GM23338 (cell line): ENCODE data around the gene KLK13. TPM values are rescaled to one million over a fixed set of nuclear protein-coding genes. Genes with fewer than 3 reads are reported as not detected.

Source experiments
- ATAC-seq: fragments of 200-7000 bp; cut with Tn5 transposase; 3 replicates; pipeline ENCODE4 v1.9.1; 2020
- DNase-seq: peaks from one replicate; pipeline ENCODE4 v3.0.0-alpha.2; 2015; ENCODE audit warnings: low spot score
- H2AFZ ChIP-seq: fragments of 200-600 bp; sonication (generic); 2 replicates; pipeline ENCODE4 v1.8.0; 2016; ENCODE audit warnings: antibody characterized with exemption, mild to moderate bottlenecking, moderate library complexity
- H3F3A ChIP-seq: fragments of 200-600 bp; sonication (generic); replicated peaks from 2 replicates; pipeline ENCODE4 v1.8.0; 2017; ENCODE audit warnings: antibody characterized with exemption, mixed run types, low read depth
- H3K27ac ChIP-seq: fragments of 200-600 bp; sonication (generic); 2 replicates; pipeline ENCODE4 v1.6.1; 2016; ENCODE audit warnings: low read depth
- H3K27me3 ChIP-seq: fragments of 200-600 bp; sonication (generic); 2 replicates; pipeline ENCODE4 v1.8.0; 2016; ENCODE audit warnings: mild to moderate bottlenecking, mixed run types, moderate library complexity; ENCODE audit not compliant: insufficient read depth
- H3K36me3 ChIP-seq: fragments of 200-600 bp; sonication (generic); 2 replicates; pipeline ENCODE4 v1.8.0; 2016; ENCODE audit warnings: mild to moderate bottlenecking; ENCODE audit not compliant: insufficient read depth
- H3K4me1 ChIP-seq: fragments of 200-600 bp; sonication (generic); 2 replicates; pipeline ENCODE4 v1.8.0; 2016; ENCODE audit warnings: mild to moderate bottlenecking, moderate library complexity; ENCODE audit not compliant: insufficient read depth
- H3K4me2 ChIP-seq: fragments of 200-600 bp; sonication (generic); 2 replicates; pipeline ENCODE4 v1.7.1; 2017; ENCODE audit warnings: mixed run types
- H3K4me3 ChIP-seq: fragments of 200-600 bp; sonication (generic); 2 replicates; pipeline ENCODE4 v1.6.1; 2016; ENCODE audit warnings: mixed run types
- H3K79me2 ChIP-seq: fragments of 200-600 bp; sonication (generic); replicated peaks from 2 replicates; pipeline ENCODE4 v1.8.0; 2017; ENCODE audit warnings: mild to moderate bottlenecking; ENCODE audit not compliant: insufficient read depth
- H3K9me2 ChIP-seq: fragments of 200-600 bp; sonication (generic); 2 replicates; pipeline ENCODE4 v1.8.0; 2017; ENCODE audit not compliant: insufficient read depth
- H4K20me1 ChIP-seq: fragments of 200-600 bp; sonication (generic); replicated peaks from 2 replicates; pipeline ENCODE4 v1.8.0; 2017; ENCODE audit warnings: mild to moderate bottlenecking; ENCODE audit not compliant: insufficient read depth
- H3K27ac Mint-ChIP-seq: 2 replicates; pipeline ENCODE4 v1.8.0; 2020; ENCODE audit warnings: inconsistent platforms, mild to moderate bottlenecking, moderate library complexity, mixed read lengths
- H3K27me3 Mint-ChIP-seq: 3 replicates; pipeline ENCODE4 v1.8.0; 2022; ENCODE audit warnings: low read depth, mild to moderate bottlenecking, moderate library complexity, mixed read lengths, inconsistent platforms; ENCODE audit not compliant: insufficient read depth, poor library complexity
- H3K36me3 Mint-ChIP-seq: 3 replicates; pipeline ENCODE4 v1.8.0; 2021; ENCODE audit warnings: low read depth, mild to moderate bottlenecking, inconsistent platforms, moderate library complexity, mixed read lengths
- H3K4me1 Mint-ChIP-seq: 3 replicates; pipeline ENCODE4 v1.8.0; 2020; ENCODE audit warnings: mild to moderate bottlenecking, inconsistent platforms, mixed read lengths
- H3K4me3 Mint-ChIP-seq: 3 replicates; pipeline ENCODE4 v1.8.0; 2021; ENCODE audit warnings: moderate library complexity, mild to moderate bottlenecking, inconsistent platforms, mixed read lengths
- H3K9me3 Mint-ChIP-seq: 3 replicates; pipeline ENCODE4 v1.8.0; 2020; ENCODE audit warnings: moderate library complexity, mild to moderate bottlenecking, inconsistent platforms, mixed read lengths
- CREB1 ChIP-seq: fragments of 250-450 bp; sonication (Bioruptor Pico); IDR thresholded peaks from 2 replicates; pipeline ENCODE4 v1.5.0; 2020; ENCODE audit warnings: low read depth, mild to moderate bottlenecking, moderate library complexity
- CTCF ChIP-seq, 2 experiments: fragments of 200-600 bp in 1 of 2; sonication (generic) in 1 of 2; conservative IDR thresholded peaks; 2 replicates each; pipeline versions ENCODE4 v1.5.1 to v1.6.1; 2016 to 2017; ENCODE audit warnings: antibody characterized with exemption in 2 of 2, low read depth in 2 of 2, mild to moderate bottlenecking in 2 of 2, moderate library complexity in 1 of 2
- ETS1 ChIP-seq: IDR thresholded peaks from 2 replicates; pipeline ENCODE4 v1.6.1; 2016; ENCODE audit warnings: antibody characterized with exemption
- EZH2 ChIP-seq: fragments of 200-600 bp; sonication (generic); IDR thresholded peaks from one replicate; pipeline ENCODE4 v1.8.0; 2017; ENCODE audit warnings: antibody characterized with exemption, mild to moderate bottlenecking, low read depth; ENCODE audit not compliant: unreplicated experiment
- EZH2phosphoT487 ChIP-seq: fragments of 200-600 bp; sonication (generic); IDR thresholded peaks from one replicate; pipeline ENCODE4 v1.8.1; 2018; ENCODE audit warnings: antibody characterized with exemption; ENCODE audit not compliant: unreplicated experiment
- JUNB ChIP-seq: IDR thresholded peaks from one replicate; pipeline ENCODE4 v1.6.1; 2016; ENCODE audit warnings: antibody characterized with exemption; ENCODE audit not compliant: unreplicated experiment
- NANOG ChIP-seq: IDR thresholded peaks from 2 replicates; pipeline ENCODE4 v1.6.1; 2016; ENCODE audit warnings: antibody characterized with exemption, borderline replicate concordance
- POLR2AphosphoS5 ChIP-seq: IDR thresholded peaks from 2 replicates; pipeline ENCODE4 v1.6.1; 2016; ENCODE audit warnings: antibody characterized with exemption, low read depth
- STAT1 ChIP-seq: IDR thresholded peaks from one replicate; pipeline ENCODE4 v1.6.1; 2016; ENCODE audit warnings: antibody characterized with exemption; ENCODE audit not compliant: unreplicated experiment
- ZNF114 ChIP-seq: fragments of 250-450 bp; sonication (Bioruptor Pico); IDR thresholded peaks from 2 replicates; pipeline ENCODE4 v1.5.0; 2020; ENCODE audit warnings: mild to moderate bottlenecking, moderate library complexity
- ZNF331 ChIP-seq: fragments of 250-450 bp; sonication (Bioruptor Pico); IDR thresholded peaks from 2 replicates; pipeline ENCODE4 v1.5.0; 2020; ENCODE audit warnings: low read depth, mild to moderate bottlenecking, moderate library complexity
- polyA plus RNA-seq: library from polyadenylated mRNA; unstranded; fragments of >200 nt; fragmentation: Nextera tagmentation; extraction: Ambion mirVana; gene quantifications from 2 replicates; pipeline ENCODE4 v1.2.1, GENCODE V29; 2016
- total RNA-seq: library from RNA; depleted of rRNA; stranded (reverse); fragments of >200 nt; shearing (Covaris generic); gene quantifications from 2 replicates; pipeline ENCODE4 v1.2.3, GENCODE V29; 2014

Gene KLK13
- total and polyA plus RNA-seq, 2 experiments from 2014 or later, result 4.5 to 5.7 TPM

GRCh38 chr19:51091895-51092873 lies 27.3 kb upstream of the KLK13 start:
- Histone ChIP-seq H3K27me3 (no peaks in the 10 kb centered on the region), H3K36me3 (no peaks in the 10 kb centered on the region), H3K4me3 (no peak overlapping the region), H3F3A (peaks cover 5% of the 10 kb centered on the region; the same call in 1 of the 2 replicates), H3K9me2 (no peaks in the 10 kb centered on the region), H3K4me2 (no peak overlapping the region), H3K27ac (no peak overlapping the region), H3K79me2 (no peaks in the 10 kb centered on the region), H4K20me1 (no peaks in the 10 kb centered on the region), H2AFZ (no peak overlapping the region), H3K4me1 (peaks cover 5% of the 10 kb centered on the region; the same call in 1 of the 2 replicates)
- peaks cover 18% of the 10 kb centered on the region for H3K27me3 Mint-ChIP-seq
- no peaks in the 10 kb centered on the region for H3K9me3 Mint-ChIP-seq
- TF ChIP-seq STAT1 (no peak), EZH2phosphoT487 (no peak), EZH2 (no peak), POLR2AphosphoS5 (no peak), CTCF (conservative IDR thresholded peaks at IDR 0.05; ENCODE audit: low read depth in 2 of 2) (0 out of 4 replicates have a peak, but pooled peaks of 1 of the 2 experiments have one; percentile 11), ETS1 (no peak)
- no peaks in the 10 kb centered on the region; the same call in 2 of the 3 replicates for H3K36me3 Mint-ChIP-seq
- H3K27ac Mint-ChIP-seq, result no peak overlapping the region
- DNase-seq (no peak), ATAC-seq (no peak)
- no peak overlapping the region; the same call in 2 of the 3 replicates for H3K4me3 Mint-ChIP-seq
- H3K4me1 Mint-ChIP-seq, result peaks cover 26% of the 10 kb centered on the region

- H3K4me3 Mint-ChIP-seq, result no peak overlapping the region
- H4K20me1 ChIP-seq, result no peaks in the 10 kb centered on the region
- peaks cover 34% of the 10 kb centered on the region for H3K4me1 Mint-ChIP-seq
- no peaks in the 10 kb centered on the region for H3K9me3 Mint-ChIP-seq
- no peak for DNase-seq
- peaks cover 5% of the 10 kb centered on the region; the same call in 1 of the 2 replicates for H3K4me1 ChIP-seq
- no peaks in the 10 kb centered on the region; the same call in 2 of the 3 replicates for H3K36me3 Mint-ChIP-seq
- no peak overlapping the region for H2AFZ ChIP-seq
- no peaks in the 10 kb centered on the region for H3K79me2 ChIP-seq
- H3K27me3 Mint-ChIP-seq, result peaks cover 20% of the 10 kb centered on the region
- H3K27ac Mint-ChIP-seq, result peak overlapping the region; percentile 39; the same call in 1 of the 2 replicates
- no peaks in the 10 kb centered on the region for H3K9me2 ChIP-seq
- no peaks in the 10 kb centered on the region for H3K27me3 ChIP-seq
- H3K36me3 ChIP-seq, result no peaks in the 10 kb centered on the region
- H3F3A ChIP-seq, result no peaks in the 10 kb centered on the region
- ATAC-seq, result no peak
- H3K4me3 ChIP-seq, result no peak overlapping the region
- no peak overlapping the region for H3K4me2 ChIP-seq
- H3K27ac ChIP-seq, result no peak overlapping the region
- no peak for TF ChIP-seq NANOG
- no peak for TF ChIP-seq ZNF114
- TF ChIP-seq ZNF331 (CRISPR knock-in tag), result no peak
- TF ChIP-seq JUNB, result no peak
- TF ChIP-seq EZH2phosphoT487, result no peak
- TF ChIP-seq CREB1 (CRISPR knock-in tag), result no peak
- TF ChIP-seq STAT1, result no peak
- no peak for TF ChIP-seq EZH2
- no peak for TF ChIP-seq POLR2AphosphoS5
- TF ChIP-seq ETS1, result no peak
- TF ChIP-seq CTCF (conservative IDR thresholded peaks at IDR 0.05; ENCODE audit: low read depth in 2 of 2), result no peak
Observed at GRCh38 chr19:51091126-51091525, 26.2 kb upstream of the KLK13 start.
